ENCODE results near the gene IVL. TPM values are rescaled to one million over a fixed set of nuclear protein-coding genes. Genes with fewer than 3 reads are reported as not detected.

IVL gene
- total RNA-seq, 2 experiments from 2014 or later = not detected

GRCh38 chr1:152904688-152905440, 3.5 kb upstream of the IVL start:
- POLR2A ChIA-PET = no interaction called here
- H3K36me3 Mint-ChIP-seq (ENCODE audit: low read depth) = no peaks in the 10 kb centered on the region
- no peaks in the 10 kb centered on the region for H3K4me1 Mint-ChIP-seq

GRCh38 chr1:152906023-152906565, 2.3 kb upstream of the IVL start:
- Mint-ChIP-seq H3K4me1 (no peaks in the 10 kb centered on the region), H3K27me3 (no peaks in the 10 kb centered on the region), H3K36me3 (ENCODE audit: low read depth) (no peaks in the 10 kb centered on the region), H3K9me3 (no peaks in the 10 kb centered on the region), H3K4me3 (no peak overlapping the region), H3K27ac (no peak overlapping the region)
- POLR2A ChIA-PET = no interaction called here
- CTCF ChIA-PET = no interaction called here
- DNase-seq = no peak

More at GRCh38 chr1:152904688-152905440, 3.5 kb upstream of the IVL start:
- no peak overlapping the region for H3K27ac Mint-ChIP-seq
- peaks cover 1% of the 10 kb centered on the region for H3K27me3 Mint-ChIP-seq
- H3K9me3 Mint-ChIP-seq = no peaks in the 10 kb centered on the region
- CTCF ChIA-PET = no interaction called here
- no peak for DNase-seq
- no peak overlapping the region for H3K4me3 Mint-ChIP-seq

DNA sequence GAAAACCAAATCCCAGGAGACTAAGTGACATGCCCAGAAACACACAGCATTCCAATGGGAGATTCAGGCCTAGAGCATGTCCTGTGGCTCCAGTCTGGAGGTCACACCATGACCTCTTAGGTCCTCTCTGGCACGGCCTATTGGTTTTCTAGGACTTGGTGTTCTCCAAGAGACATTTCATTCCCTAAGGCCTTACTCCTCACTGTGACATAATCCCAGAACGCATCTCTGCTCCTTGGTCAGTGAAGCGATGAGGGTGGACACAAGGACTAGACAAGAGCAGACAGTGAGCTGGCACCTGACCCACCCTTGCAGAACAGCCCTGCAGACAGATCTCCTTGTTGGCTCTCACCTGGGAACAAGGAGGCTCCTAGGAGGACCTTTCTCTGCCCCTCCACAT, 860 bp downstream of the IVL start:
- H3K9me3 Mint-ChIP-seq = no peaks in the 10 kb centered on the region
- no peaks in the 10 kb centered on the region for H3K36me3 Mint-ChIP-seq (ENCODE audit: low read depth)
- no peak overlapping the region for H3K27ac Mint-ChIP-seq
- POLR2A ChIA-PET = no interaction called here
- H3K4me3 Mint-ChIP-seq = no peak overlapping the region
- CTCF ChIA-PET = no interaction called here
- H3K4me1 Mint-ChIP-seq = no peaks in the 10 kb centered on the region
- peaks cover 5% of the 10 kb centered on the region for H3K27me3 Mint-ChIP-seq
- no peak for DNase-seq

GRCh38 chr1:152912471-152912870, 4.1 kb downstream of the IVL start:
- peaks cover 21% of the 10 kb centered on the region for H3K27me3 Mint-ChIP-seq
- no peak overlapping the region for H3K27ac Mint-ChIP-seq
- no peaks in the 10 kb centered on the region for H3K36me3 Mint-ChIP-seq (ENCODE audit: low read depth)
- no peaks in the 10 kb centered on the region for H3K4me1 Mint-ChIP-seq
- no peak overlapping the region for H3K4me3 Mint-ChIP-seq
- DNase-seq = no peak
- POLR2A ChIA-PET = no interaction called here
- H3K9me3 Mint-ChIP-seq = no peaks in the 10 kb centered on the region
- CTCF ChIA-PET = no interaction called here

DNA sequence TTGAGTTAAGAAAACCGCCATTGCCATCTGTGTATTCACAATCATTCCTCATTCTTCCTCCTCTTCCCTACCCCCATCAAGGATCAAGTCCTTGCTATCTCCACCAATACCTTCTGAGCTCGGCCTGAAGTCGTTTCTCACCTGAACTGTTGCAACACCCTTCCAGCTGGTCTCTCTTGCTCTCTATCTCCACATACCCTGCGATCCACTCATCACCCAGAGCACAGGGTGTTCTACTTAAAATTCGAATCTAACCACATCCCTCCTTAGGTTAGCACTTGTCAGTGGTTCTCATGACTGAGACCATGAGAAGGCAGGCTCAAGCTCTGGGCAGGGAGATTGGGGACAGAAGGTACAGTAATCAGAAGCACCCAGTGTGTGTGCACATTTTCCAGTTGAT, 4.6 kb downstream of the IVL start:
- H3K27me3 Mint-ChIP-seq = peaks cover 21% of the 10 kb centered on the region
- DNase-seq = no peak
- ChIA-PET CTCF (no interaction called here), POLR2A (no interaction called here)
- H3K4me1 Mint-ChIP-seq = no peaks in the 10 kb centered on the region
- H3K36me3 Mint-ChIP-seq (ENCODE audit: low read depth) = no peaks in the 10 kb centered on the region
- H3K9me3 Mint-ChIP-seq = no peaks in the 10 kb centered on the region
- no peak overlapping the region for H3K27ac Mint-ChIP-seq
- no peak overlapping the region for H3K4me3 Mint-ChIP-seq

DNA sequence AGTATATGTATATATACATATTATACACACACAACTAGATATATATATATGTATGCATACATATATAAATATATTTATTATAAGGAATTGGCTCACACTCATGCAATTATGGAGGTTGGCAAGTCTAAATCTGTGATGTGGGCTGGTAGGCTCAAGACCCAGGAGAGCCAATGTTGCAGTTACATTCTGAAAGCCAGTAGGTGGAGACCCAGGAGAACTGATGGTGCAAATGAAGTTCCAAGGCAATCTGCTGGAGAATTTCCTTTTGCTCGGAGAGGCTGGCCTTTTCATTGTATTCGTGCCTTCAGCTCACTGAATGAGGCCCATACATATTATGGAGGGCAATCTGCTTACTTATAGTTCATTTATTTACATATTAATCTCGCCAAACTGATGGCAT, 9.4 kb downstream of the IVL start:
- ChIA-PET POLR2A (no interaction called here), CTCF (no interaction called here)
- no peak overlapping the region for H3K4me3 Mint-ChIP-seq

DNA sequence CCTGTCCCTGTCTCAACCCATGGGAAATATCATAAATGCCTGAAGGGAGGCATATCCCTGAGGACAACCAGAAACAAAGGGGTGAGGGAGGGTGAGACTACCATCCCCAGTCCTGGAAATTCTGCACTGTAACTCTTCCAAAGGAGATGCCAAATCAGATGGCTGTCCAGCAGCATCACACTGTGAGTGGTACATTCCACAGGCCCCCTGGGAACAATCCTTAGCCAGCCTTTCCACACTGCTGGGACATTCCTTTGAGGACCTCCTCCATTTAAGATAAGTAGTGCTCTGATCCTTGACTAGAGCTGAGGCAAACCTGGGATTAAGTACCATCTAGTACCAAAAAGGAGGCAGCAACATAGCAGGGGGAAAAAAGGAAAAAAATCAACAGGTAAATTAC, 10.7 kb downstream of the IVL start:
- CTCF ChIA-PET = interaction anchor here (0.7 kb wide), 1 partner anchor 132 kb away, joined by 4 read pairs; no protein-coding TSS in a partner anchor
- POLR2A ChIA-PET = no interaction called here
- Mint-ChIP-seq H3K27me3 (peaks cover 26% of the 10 kb centered on the region), H3K4me3 (no peak overlapping the region), H3K36me3 (ENCODE audit: low read depth) (no peaks in the 10 kb centered on the region), H3K27ac (no peak overlapping the region), H3K4me1 (no peaks in the 10 kb centered on the region), H3K9me3 (no peaks in the 10 kb centered on the region)
- DNase-seq = no peak

More for the DNA sequence above, 9.4 kb downstream of the IVL start:
- H3K9me3 Mint-ChIP-seq = no peaks in the 10 kb centered on the region
- no peak overlapping the region for H3K27ac Mint-ChIP-seq
- no peaks in the 10 kb centered on the region for H3K4me1 Mint-ChIP-seq
- H3K27me3 Mint-ChIP-seq = peaks cover 30% of the 10 kb centered on the region
- H3K36me3 Mint-ChIP-seq (ENCODE audit: low read depth) = no peaks in the 10 kb centered on the region
- DNase-seq = no peak

DNA sequence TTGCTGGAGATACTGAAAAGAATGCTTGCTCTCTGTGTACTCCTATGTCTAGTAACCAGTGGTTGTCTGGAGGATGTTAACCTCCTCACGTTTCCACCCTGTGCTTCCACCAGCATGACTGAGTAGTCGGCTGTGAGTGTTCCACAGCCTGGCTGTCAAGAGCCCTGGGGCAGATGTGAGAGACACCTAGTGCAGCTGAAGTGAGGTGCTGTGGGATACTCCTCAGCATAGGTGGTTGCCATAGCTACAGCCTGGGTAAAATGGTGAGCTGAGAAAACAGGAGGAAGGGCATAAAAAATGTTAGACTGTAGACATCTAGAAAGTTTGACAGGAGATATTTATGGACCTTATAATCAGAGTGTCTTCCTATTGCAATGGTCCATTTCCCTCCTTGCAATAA, 15.8 kb downstream of the IVL start:
- no peak overlapping the region for H3K4me3 Mint-ChIP-seq
- no peaks in the 10 kb centered on the region for H3K9me3 Mint-ChIP-seq
- no peaks in the 10 kb centered on the region for H3K4me1 Mint-ChIP-seq
- CTCF ChIA-PET = no interaction called here
- H3K36me3 Mint-ChIP-seq (ENCODE audit: low read depth) = no peaks in the 10 kb centered on the region
- H3K27me3 Mint-ChIP-seq = peaks cover 6% of the 10 kb centered on the region
- POLR2A ChIA-PET = no interaction called here
- H3K27ac Mint-ChIP-seq = no peak overlapping the region
- DNase-seq = no peak

GRCh38 chr1:152926091-152926490, 17.7 kb downstream of the IVL start:
- POLR2A ChIA-PET = no interaction called here
- peaks cover 6% of the 10 kb centered on the region for H3K27me3 Mint-ChIP-seq
- H3K9me3 Mint-ChIP-seq = no peaks in the 10 kb centered on the region
- H3K4me3 Mint-ChIP-seq = no peak overlapping the region
- DNase-seq = no peak
- H3K27ac Mint-ChIP-seq = no peak overlapping the region
- no peaks in the 10 kb centered on the region for H3K36me3 Mint-ChIP-seq (ENCODE audit: low read depth)
- CTCF ChIA-PET = interaction anchor here (1.2 kb wide), 1 partner anchor 41 kb away, joined by 3 read pairs; no protein-coding TSS in a partner anchor
- H3K4me1 Mint-ChIP-seq = no peaks in the 10 kb centered on the region

DNA sequence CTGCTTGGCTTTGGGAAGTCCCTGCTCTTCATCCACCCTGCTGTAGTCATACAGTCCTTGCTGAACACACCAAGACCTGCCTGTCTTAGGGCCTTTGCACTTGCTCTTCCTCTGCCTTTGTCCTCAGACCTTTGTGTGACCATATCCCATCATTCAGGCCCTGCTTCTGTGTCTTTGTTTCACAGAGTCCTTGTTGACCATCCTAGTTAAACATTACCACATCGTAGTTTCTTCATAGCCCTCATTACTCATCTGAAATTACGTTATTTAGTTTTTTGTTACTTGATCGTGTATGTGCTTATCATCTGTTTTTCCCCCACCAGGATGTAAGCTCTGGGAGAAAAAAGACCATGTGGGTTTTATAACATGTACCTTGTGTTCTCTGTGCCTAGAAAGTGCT, 20.3 kb downstream of the IVL start:
- no peaks in the 10 kb centered on the region for H3K4me1 Mint-ChIP-seq
- DNase-seq = no peak
- ChIA-PET POLR2A (no interaction called here), CTCF (no interaction called here)
- H3K4me3 Mint-ChIP-seq = no peak overlapping the region
- no peaks in the 10 kb centered on the region for H3K9me3 Mint-ChIP-seq
- H3K27ac Mint-ChIP-seq = no peak overlapping the region
- H3K36me3 Mint-ChIP-seq (ENCODE audit: low read depth) = no peaks in the 10 kb centered on the region
- peaks cover 3% of the 10 kb centered on the region for H3K27me3 Mint-ChIP-seq

GRCh38 chr1:152932170-152932811, 23.9 kb downstream of the IVL start:
- H3K4me3 Mint-ChIP-seq = no peak overlapping the region
- CTCF ChIA-PET = no interaction called here
- no peaks in the 10 kb centered on the region for H3K36me3 Mint-ChIP-seq (ENCODE audit: low read depth)
- peaks cover 8% of the 10 kb centered on the region for H3K27me3 Mint-ChIP-seq
- no peaks in the 10 kb centered on the region for H3K4me1 Mint-ChIP-seq
- DNase-seq = no peak
- no peaks in the 10 kb centered on the region for H3K9me3 Mint-ChIP-seq
- POLR2A ChIA-PET = no interaction called here
- H3K27ac Mint-ChIP-seq = no peak overlapping the region

DNA sequence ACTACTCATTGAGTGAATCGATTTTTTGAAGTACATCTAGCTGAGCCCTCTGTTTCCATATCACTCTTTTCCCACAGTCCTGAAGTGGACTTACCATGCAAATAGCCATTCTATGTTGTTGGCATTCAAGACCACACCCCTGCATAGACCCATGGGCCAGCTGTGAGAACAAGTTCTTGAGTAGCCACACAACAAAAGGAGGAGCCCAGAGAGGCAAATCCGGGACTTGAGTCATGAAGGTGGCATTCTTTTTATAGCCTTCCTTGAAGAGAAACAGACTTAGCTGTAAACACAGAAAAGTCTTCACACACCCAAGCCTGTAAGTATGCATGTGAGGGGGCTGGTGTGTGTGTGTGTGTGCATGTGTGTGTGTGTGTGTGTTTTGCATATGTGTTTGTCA, 24.9 kb downstream of the IVL start:
- H3K4me1 Mint-ChIP-seq = no peaks in the 10 kb centered on the region
- no peak overlapping the region for H3K27ac Mint-ChIP-seq
- ChIA-PET POLR2A (no interaction called here), CTCF (no interaction called here)
- no peak for DNase-seq
- H3K9me3 Mint-ChIP-seq = no peaks in the 10 kb centered on the region
- H3K4me3 Mint-ChIP-seq = no peak overlapping the region
- no peaks in the 10 kb centered on the region for H3K36me3 Mint-ChIP-seq (ENCODE audit: low read depth)
- peaks cover 8% of the 10 kb centered on the region for H3K27me3 Mint-ChIP-seq

- H3K36me3 Mint-ChIP-seq (ENCODE audit: low read depth) = no peaks in the 10 kb centered on the region
- H3K4me3 Mint-ChIP-seq = no peak overlapping the region
- CTCF ChIA-PET = no interaction called here
- no peak for DNase-seq
- no peaks in the 10 kb centered on the region for H3K4me1 Mint-ChIP-seq
- H3K9me3 Mint-ChIP-seq = no peaks in the 10 kb centered on the region
- peaks cover 2% of the 10 kb centered on the region for H3K27me3 Mint-ChIP-seq
- no peak overlapping the region for H3K27ac Mint-ChIP-seq
- POLR2A ChIA-PET = no interaction called here
Measured at GRCh38 chr1:152940614-152941013, 32.3 kb downstream of the IVL start.

Measured in activated CD4-positive, alpha-beta T cell treated with anti-CD3 and anti-CD28 coated beads, Interleukin-2, amount 10 ng/mL, durations not matched to agents 7 days and 5 days (primary cell).